D721Med (cell line): ENCODE results near the gene MUC4.
"Not testable (repeated sequence)": the region's sequence is repeated elsewhere in the genome, so short reads cannot be mapped to it uniquely, and the experiment has no call there.

Experiments used
- DNase-seq: peaks from one replicate; pipeline ENCODE4 v3.0.0; 2011; ENCODE audit warnings: low spot score; ENCODE audit not compliant: insufficient read length
- FAIRE-seq: peaks from 2 replicates; lab custom pipeline; 2011; peaks lifted over from hg19 to GRCh38; lab: Jason Lieb, UNC
- CTCF ChIP-seq: IDR thresholded peaks from 2 replicates; pipeline ENCODE4 v1.5.1; 2012; ENCODE audit warnings: mild to moderate bottlenecking, control low read depth; ENCODE audit not compliant: insufficient read depth; ENCODE audit errors: missing control alignments

MUC4 gene

GRCh38 chr3:195752066-195752465 is 59.7 kb downstream of the MUC4 start:
- FAIRE-seq = no peak
- TF ChIP-seq CTCF = no peak
- DNase-seq = no peak

GRCh38 chr3:195751560-195751959 is 60.2 kb downstream of the MUC4 start:
- no peak for DNase-seq
- no peak for TF ChIP-seq CTCF

GRCh38 chr3:195750797-195751520 is 60.8 kb downstream of the MUC4 start:
- DNase-seq (no peak), FAIRE-seq (no peak)
- TF ChIP-seq CTCF = no peak

More at GRCh38 chr3:195751560-195751959, 60.2 kb downstream of the MUC4 start:
- no peak for FAIRE-seq

- not testable (repeated sequence) for FAIRE-seq, DNase-seq
These were observed 62.6 kb downstream of the MUC4 start for GRCh38 chr3:195749101-195749500.

- DNase-seq = peak; percentile 9
- no peak for FAIRE-seq
These were observed 63.1 kb downstream of the MUC4 start for GRCh38 chr3:195748661-195749060.

GRCh38 chr3:195746751-195747150 is 65.0 kb downstream of the MUC4 start:
- no peak for DNase-seq
- no peak for TF ChIP-seq CTCF
- no peak for FAIRE-seq

More at GRCh38 chr3:195748661-195749060, 63.1 kb downstream of the MUC4 start:
- no peak for TF ChIP-seq CTCF

- DNase-seq = no peak
- no peak for TF ChIP-seq CTCF
- FAIRE-seq = no peak
These were observed 65.4 kb downstream of the MUC4 start for GRCh38 chr3:195746346-195746745.
